COLO668 (cell line): ENCODE results near the gene ANKRD40.
A peak's percentile ranks its signal among the peaks of the same experiment; 100 is the strongest.

Experiments used
- DNase-seq: peaks from one replicate; lab custom pipeline; 2025; ENCODE audit not compliant: unreplicated experiment; lab: John Stamatoyannopoulos, UW

ANKRD40 gene

DNA sequence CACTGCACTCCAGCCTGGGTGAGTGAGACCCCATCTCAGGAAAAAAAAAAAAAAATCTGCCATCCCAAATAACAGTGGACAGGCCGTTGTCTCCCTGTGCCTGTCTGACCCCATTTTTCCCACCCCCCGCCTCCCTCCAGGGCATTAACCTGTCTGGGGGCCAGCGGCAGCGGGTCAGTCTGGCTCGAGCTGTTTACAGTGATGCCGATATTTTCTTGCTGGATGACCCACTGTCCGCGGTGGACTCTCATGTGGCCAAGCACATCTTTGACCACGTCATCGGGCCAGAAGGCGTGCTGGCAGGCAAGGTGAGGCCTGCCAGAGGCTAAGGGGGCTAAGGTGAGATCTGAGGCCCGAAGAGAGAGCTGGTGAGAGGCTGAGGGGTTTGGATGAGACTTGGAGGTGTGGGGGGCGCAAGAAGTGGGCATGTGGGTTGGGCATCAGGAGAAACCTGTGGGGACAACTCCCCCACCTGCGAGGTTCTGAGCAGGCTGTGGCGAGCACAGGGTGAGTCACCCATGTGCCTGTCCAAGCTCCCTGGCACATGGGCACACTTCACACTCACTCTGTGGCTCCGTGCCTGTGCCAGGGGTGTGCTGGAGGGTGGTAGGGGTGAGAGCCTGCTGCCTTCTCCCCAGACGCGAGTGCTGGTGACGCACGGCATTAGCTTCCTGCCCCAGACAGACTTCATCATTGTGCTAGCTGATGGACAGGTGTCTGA, 34.7 kb downstream of the ANKRD40 start:
- DNase-seq: no peak

DNA sequence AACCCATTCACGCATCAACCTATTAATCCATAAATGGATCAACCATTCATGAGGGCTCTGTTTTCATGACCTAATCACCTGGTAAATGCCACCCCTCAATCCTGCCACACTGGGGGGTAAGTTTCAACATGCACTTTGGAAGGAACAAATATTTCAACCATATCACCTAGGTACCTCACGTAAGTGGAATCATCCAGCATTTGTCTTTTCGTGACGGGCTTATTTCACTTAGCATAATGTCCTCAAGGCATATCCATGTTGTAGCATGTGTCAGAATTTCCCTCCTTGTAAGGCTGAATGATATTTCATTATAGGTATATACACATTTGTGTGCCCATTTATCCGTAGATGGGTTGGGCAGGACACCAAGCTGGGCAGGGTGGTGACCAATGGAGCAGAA, 35.6 kb downstream of the ANKRD40 start:
- DNase-seq: no peak

DNA sequence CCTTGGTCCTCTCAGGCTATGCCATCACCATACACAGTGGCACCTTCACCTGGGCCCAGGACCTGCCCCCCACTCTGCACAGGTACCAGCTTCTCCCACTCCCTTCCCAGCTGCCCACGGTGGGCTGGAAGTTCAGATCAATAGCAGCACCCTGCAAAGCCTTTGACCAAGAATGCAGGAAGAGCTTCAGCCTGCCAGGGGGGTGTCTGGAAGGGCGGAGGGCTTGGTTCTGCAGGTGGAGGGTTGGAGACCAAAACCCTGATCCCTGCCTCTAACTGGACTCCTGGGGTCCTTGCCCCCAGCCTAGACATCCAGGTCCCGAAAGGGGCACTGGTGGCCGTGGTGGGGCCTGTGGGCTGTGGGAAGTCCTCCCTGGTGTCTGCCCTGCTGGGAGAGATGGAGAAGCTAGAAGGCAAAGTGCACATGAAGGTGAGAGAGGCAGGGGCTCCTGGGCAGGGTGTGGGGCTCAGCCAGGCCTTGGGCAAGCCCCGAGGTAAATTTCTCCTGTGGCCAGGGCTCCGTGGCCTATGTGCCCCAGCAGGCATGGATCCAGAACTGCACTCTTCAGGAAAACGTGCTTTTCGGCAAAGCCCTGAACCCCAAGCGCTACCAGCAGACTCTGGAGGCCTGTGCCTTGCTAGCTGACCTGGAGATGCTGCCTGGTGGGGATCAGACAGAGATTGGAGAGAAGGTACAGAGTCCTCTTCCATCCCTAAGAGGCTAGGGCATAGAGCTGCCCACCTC, 38.7 kb downstream of the ANKRD40 start:
- no peak for DNase-seq

DNA sequence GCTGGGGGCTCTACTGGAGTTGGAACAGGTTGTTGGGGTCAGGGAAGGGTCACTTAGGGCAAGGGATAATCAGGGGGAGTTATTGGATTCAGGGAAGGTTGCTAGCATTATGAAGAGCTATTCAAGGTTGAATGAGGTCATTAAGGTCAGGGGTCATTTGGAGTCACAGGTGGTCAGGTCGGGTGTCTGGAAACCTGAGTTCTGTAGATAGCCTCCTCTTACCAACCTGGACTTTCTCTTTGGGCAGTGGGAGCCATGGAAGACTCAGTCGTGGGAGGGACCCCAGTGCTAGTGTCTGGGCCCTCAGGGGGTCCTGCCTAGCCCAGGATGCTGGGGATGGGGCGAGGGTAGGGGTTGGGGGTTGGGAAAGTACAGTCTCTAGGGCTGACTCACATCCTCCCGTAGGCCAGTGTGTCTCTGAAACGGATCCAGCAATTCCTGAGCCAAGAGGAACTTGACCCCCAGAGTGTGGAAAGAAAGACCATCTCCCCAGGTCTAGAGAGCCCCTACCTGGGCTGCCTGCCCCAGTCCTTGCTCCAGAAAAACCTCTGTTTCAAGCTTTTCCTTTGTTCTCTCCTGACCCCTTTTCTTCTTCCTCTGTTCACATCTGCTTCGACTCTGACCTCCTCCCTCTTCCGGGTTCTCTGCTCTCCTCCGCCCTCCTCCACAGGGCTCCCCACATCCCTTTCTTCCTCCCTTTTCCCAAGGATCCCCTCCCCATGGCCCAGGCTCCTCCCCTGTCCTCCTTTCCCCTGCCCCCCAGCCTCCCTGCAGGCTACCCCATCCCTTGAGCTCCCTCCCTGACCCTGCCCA, 39.5 kb downstream of the ANKRD40 start:
- no peak for DNase-seq

DNA sequence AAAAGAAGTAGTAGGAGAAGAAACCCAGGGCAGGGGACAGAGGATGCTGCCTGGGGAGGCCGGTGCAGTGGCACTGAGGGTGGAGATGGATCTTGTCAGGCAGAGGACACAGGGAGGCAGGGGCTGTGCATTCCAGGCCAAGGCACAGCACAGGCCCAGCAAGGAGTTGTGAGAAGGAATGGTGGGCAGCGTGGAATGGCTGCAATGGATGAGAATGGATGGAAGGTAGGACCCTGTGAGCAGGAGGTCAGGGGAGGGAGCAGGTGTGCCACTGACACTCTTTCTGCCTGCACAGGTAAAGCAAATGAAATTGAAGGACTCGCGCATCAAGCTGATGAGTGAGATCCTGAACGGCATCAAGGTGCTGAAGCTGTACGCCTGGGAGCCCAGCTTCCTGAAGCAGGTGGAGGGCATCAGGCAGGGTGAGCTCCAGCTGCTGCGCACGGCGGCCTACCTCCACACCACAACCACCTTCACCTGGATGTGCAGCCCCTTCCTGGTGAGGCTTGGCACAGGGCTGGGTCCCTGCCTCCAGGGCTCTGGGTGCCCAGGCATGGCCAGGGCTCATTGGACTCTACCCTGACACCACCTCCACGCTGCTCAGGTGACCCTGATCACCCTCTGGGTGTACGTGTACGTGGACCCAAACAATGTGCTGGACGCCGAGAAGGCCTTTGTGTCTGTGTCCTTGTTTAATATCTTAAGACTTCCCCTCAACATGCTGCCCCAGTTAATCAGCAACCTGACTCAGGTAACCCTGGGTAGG, 40.3 kb downstream of the ANKRD40 start:
- DNase-seq: no peak

DNA sequence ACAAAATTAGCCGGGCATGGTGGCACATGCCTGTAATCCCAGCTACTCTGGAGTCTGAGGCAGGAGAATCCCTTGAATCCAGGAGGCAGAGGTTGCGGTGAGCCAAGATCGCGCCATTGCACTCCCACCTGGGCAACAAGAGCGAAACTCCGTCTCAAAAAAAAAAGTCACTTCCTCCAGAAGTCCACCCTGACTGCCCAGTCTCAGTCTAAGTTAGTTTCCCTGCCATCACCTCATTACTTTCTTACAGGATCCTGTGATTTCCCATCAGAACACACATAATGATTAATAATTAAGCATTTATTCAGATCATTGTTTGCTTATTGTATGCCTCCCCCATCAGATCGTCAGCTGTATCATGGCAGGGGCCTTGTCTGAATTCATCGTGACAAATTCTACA, 41.4 kb downstream of the ANKRD40 start:
- no peak for DNase-seq

DNA sequence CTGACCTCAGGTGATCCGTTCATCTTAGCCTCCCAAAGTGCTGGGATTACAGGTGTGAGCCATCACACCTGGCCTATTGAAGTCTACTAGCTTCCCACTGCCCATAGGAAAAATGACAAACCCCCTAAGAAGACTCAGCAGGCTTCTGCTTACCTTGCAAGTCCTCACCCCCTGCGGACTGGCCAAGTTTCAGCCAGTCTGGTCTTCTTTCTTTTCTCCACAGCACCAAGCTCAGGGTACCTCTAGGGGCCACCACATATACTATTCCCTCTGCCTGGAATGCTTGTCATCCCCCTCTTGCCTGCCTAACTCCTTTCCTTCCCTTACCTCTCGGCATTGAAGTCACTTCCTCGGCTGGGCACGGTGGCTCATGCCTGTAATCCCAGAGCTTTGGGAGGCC, 41.9 kb downstream of the ANKRD40 start:
- DNase-seq: no peak

DNA sequence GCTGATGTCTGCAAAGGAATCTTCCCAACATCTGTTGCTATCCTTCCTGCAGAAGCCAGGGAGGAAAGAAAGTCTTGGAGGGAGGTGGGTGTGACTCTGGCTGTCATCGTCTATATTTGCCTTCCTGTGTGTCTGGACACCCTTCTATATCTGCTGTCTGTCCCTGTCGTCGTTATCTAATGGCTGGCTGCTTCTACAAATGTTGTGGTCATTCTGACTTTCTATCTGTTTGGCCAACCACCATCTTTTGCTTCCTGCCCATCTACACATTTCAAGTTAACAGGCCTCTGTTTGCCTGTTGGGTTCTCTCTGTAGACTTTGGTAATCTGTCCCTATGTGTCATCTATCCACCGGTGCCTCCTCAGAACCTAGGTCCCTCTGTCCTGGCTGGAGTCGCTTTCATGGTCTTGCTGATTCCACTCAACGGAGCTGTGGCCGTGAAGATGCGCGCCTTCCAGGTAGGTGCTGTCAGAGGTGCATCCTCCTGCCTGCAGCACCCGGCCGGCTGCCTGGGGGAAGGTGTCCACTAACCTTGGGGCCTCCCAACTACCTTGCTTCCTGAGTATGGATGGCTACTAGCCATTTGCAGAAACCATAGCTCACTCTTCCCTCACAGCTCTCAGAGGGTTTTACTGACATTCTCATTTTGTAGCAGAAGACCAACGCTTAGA, 42.8 kb downstream of the ANKRD40 start:
- no peak for DNase-seq

DNA sequence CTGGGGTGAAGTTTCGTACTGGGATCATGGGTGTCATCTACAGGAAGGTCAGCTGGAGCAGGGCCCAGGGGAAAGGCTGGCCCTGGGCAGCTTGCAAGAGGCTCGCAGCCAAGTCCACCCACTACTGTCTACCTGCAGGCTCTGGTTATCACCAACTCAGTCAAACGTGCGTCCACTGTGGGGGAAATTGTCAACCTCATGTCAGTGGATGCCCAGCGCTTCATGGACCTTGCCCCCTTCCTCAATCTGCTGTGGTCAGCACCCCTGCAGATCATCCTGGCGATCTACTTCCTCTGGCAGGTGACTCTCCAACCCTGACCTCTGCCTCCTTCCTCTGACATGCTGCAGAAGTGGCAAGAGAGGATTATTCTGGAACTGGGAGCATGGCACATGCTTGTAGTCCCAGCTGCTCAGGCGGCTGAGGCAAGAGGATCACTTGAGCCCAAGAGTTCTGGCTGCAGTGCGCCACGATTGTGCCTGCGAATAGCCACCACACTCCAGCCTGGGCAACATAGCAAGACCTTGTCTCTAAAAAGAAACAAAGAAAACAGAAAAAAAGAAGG, 43.8 kb downstream of the ANKRD40 start:
- no peak for DNase-seq

DNA sequence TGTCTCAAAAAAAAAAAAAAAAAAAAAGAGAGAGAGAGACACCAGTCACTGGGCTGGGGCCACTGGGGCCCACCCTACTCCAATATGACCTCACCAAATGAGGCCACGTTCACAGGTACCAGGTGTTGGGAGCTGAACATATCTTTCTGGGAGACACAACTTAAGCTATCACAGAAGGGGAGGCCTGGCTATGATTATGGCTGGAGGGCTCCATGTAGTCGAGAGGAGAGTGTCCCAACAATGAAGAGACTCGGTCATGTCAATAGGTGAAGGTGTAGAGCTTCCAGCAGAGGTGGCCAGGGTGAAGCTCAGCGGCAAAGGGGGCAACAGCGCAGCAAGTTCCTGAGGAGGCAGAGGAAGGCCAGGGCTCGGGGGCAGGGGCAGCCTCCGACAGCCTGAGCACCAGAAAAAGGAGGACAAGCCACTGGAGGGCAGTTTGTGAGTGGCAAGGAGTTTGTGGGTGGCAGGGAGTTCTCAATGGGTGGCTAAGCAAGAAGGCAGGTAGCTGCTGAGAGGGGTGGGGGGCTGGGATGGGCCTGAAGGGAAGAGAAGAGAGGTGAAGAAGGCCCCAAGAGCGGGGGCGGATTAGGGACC, 45.0 kb downstream of the ANKRD40 start:
- no peak for DNase-seq

DNA sequence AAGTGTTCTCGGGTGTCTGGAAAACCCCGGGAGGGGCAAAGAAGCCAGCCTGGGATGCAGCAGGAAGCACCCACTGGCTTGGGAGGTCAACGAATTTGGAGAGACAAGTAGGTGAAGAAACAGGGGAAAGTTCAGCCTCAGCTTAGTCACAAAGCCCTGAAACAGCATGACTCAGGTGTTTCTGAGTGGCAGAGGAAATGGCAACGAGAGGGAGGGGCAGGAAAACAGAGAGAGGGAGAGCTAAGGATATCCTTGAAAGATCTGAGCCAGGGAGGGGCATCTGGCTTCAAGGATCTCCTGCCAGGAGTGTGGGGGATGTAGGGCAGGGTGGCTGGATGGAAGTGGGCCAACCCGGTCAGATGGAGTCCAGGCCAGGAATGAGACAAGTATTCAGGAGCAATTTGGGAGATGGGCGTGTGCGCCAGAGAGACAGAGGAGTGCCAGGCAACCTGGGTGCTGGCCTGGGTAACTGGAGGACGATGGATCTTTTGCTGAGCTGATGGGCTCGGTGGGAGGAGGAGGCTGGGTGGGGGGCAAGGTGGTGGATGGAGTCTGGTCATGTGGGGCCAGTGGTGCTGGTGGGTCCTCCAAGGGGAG, 45.8 kb downstream of the ANKRD40 start:
- peak; percentile 13 for DNase-seq

DNA sequence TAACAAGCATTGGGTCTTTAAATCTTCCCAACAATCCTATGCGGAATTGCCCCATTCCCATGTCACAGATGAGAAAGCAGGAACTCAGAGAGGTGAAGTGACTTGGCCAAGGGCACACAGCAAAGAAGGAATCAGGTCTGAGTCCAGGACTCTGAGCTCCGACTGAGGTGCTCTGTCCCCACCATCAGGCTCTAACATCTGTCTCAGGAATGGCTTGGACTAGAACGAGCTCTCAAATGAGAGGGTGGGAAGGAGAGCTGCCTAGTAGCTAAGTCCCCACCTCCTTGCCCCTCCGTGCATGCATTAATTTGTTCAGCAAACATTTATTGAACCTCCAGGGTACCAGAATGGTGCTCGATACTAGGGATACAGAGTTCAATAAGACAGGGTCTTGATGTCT, 46.4 kb downstream of the ANKRD40 start:
- no peak for DNase-seq

DNA sequence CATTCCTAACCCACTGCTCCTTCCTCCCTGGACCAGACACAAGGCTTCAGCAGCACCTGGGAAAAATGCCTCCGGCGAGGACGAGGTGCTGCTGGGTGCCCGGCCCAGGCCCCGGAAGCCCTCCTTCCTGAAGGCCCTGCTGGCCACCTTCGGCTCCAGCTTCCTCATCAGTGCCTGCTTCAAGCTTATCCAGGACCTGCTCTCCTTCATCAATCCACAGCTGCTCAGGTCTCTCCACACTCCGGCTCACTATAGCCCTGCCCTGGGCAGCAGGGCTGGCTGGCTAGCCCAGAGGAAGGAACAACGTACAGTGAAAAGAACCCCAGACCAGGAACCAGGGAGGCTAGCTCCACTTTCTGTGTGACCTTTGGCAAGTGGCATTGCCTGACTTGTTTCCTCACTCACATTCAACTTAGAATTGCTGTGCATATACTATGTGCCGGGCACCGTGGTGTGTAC, 46.8 kb downstream of the ANKRD40 start:
- DNase-seq: no peak

DNA sequence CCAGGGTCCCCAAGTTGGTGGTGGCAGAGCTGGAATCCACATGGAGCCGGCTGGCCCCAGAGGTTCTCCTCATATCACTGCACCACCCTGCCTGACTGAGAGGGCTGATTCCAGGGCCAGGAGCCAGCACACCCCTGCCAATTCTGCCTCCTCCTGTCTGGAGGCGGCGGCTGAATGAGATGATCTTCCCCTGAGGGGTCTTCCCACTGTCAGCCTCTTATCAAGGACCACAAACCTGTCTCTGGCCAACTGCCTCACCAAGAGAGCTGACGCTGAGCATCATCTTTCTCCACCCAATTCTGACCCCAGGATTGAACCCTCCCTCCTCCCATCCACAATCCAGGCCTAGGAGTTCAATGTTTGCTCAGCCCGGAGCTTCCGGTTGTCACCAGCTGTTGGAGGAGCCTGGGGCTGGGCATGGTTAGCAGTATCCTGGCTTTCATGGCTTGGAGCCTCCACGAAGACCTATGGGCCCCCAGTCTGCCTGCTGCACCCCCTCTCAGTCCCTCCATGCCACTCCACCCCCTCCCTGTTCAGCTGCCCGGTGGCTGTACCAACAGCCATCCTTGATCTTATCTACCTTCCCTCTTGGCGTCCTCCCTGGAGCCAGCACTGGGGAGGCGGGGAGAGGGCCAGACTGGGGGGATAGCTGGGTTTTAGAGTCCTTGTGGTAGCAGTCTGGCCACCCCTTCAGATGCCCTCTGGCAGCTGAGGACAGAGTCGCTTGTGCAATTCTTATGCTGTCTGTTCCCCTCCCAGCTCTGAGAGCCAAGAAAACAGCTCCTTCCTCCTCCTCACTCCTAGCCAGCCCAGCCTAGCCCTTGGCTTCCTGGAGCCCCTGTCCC, 47.5 kb downstream of the ANKRD40 start:
- DNase-seq: peak; percentile 65

DNA sequence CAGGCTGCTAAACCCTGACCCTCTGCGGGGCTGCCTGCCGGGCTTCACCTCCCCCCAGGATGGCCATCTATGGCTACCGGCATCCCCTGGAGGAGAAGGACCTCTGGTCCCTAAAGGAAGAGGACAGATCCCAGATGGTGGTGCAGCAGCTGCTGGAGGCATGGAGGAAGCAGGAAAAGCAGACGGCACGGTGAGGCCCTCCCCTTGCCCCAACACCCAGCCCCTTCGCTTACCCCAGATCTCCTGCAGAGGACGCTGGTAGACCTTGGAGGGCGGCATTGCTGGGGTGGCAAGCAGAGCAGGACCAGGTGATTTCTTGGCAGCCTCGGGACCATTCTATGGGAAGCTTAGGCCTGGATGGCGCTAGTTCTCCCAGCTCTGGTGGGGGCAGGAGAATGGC, 48.5 kb downstream of the ANKRD40 start:
- no peak for DNase-seq

DNA sequence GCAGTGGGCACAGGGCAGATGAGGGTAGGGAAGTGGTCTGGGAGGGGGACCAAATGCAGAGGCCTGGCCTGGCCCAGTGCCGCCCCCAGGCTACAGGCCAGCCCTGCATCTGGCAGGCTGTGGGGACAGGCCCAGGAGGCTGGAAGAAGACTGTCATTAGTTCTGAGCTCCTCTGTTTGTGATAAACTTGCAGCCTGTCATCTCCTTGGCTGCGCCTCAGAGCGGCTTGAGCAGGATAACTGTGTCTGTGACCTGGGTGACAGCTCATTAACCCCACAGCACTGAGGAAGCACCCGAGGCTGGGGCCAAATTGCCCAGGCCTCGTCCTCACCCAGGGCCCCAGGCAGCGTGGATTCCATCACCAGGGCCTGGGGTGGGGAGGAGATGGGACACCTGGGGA, 49.1 kb downstream of the ANKRD40 start:
- no peak for DNase-seq

DNA sequence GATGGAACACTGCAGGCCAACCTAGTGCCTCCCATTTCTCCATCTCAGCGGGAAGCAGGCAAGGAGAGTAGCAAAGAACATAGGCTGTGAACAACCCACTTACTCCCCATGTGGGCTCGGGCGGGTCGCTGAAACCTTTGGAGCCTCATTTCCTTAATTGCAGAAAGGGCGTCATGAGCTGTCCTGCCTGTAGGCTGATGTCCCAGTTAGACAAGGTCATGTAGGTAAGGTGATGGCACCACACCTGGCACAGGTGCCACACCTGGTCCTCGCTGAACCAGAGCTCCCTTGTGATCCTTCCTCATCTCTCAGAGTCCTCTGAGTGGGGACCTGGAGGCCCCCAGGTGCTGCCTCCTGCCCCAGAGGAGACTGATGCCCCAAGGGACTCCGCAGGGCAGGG, 50.1 kb downstream of the ANKRD40 start:
- no peak for DNase-seq

DNA sequence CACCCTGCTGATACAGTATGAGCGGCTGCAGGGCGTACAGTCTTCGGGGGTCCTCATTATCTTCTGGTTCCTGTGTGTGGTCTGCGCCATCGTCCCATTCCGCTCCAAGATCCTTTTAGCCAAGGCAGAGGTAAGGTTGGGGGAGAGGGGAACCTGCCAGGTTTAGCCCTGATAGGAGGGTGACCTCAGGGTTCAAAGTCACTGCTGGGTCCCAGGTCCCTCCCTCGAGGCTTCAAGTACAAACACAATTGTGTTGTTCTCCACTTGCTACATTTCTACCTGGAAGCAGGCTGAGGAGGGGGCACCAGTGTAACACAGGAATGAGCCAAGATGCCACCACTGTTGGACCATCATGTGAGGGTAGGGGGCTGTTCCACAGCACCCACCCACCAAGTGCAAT, 50.7 kb downstream of the ANKRD40 start:
- no peak for DNase-seq

DNA sequence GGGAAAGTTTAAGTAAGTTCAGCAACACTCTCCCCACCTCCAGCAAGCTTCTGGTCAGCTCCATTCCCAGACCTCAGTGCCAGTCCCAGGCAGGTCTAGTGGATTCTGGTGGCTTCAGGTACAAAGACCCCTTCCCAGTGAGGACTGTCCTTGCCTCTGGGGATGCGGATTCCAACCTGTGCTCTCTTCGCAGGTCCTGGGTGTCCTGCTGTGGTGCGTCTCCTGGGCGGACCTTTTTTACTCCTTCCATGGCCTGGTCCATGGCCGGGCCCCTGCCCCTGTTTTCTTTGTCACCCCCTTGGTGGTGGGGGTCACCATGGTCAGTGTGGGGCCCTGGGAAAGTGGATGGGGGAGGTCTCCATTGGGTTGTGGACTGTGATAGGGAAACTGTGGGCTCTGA, 51.2 kb downstream of the ANKRD40 start:
- DNase-seq: no peak
